Gastrocnemius medialis (tissue), 4 donors: ENCODE data around the gene FCMR. TPM values are rescaled to one million over a fixed set of nuclear protein-coding genes. Genes with fewer than 3 reads are reported as not detected.
"Not testable (repeated sequence)": the region's sequence is repeated elsewhere in the genome, so short reads cannot be mapped to it uniquely, and the experiment has no call there.

Source experiments
- ATAC-seq, 2 donors: fragments of 150-250 bp; one replicate each; pipeline ENCODE4 v1.9.1; 2016
- DNase-seq, 2 donors: peaks; one replicate each; pipeline ENCODE4 v3.0.0-alpha.2; 2019
- H3K27ac ChIP-seq, 4 donors: fragments of 200-600 bp; sonication (generic); 1 replicate in 1 of 4; 2 replicates in 3 of 4; pipeline ENCODE4 v1.5.1; 2016 to 2018; ENCODE audit warnings: mild to moderate bottlenecking in 2 of 4, moderate library complexity in 1 of 4
- H3K27me3 ChIP-seq, 3 donors: fragments of 200-600 bp; sonication (generic) in 2 of 3; 1 replicate in 1 of 3; 2 replicates in 2 of 3; pipeline versions ENCODE4 v1.5.1 to v1.6.0; 2016 to 2019; ENCODE audit warnings: mild to moderate bottlenecking in 1 of 3, moderate library complexity in 1 of 3
- H3K36me3 ChIP-seq, 2 donors: fragments of 200-600 bp; sonication (generic) in 1 of 2; one replicate each; pipeline ENCODE4 v1.5.1; 2017 to 2018
- H3K4me1 ChIP-seq, 2 donors: fragments of 200-600 bp; sonication (generic) in 1 of 2; one replicate each; pipeline ENCODE4 v1.5.1; 2016 to 2017; ENCODE audit warnings: mild to moderate bottlenecking in 2 of 2
- H3K4me3 ChIP-seq, 4 donors: fragments of 200-600 bp; sonication (generic) in 3 of 4; 1 replicate in 1 of 4; 2 replicates in 3 of 4; pipeline ENCODE4 v1.5.1; 2016 to 2019; ENCODE audit warnings: mild to moderate bottlenecking in 2 of 4
- H3K9me3 ChIP-seq, 3 donors: fragments of 200-600 bp; sonication (generic) in 2 of 3; 1 replicate in 1 of 3; 2 replicates in 2 of 3; pipeline ENCODE4 v1.5.1; 2016 to 2019
- CTCF ChIP-seq, 5 experiments: fragments of 450-650 bp in 3 of 5; fragments of 200-600 bp in 2 of 5; sonication (generic) in 2 of 5; IDR thresholded peaks in 4 of 5; conservative IDR thresholded peaks in 1 of 5; 1 replicate in 4 of 5; 2 replicates in 1 of 5; pipeline ENCODE4 v1.5.1; 2016 to 2019; ENCODE audit warnings: antibody characterized with exemption in 5 of 5, mild to moderate bottlenecking in 3 of 5, moderate library complexity in 3 of 5
- POLR2A ChIP-seq, 2 donors: fragments of 450-650 bp; IDR thresholded peaks; one replicate each; pipeline ENCODE4 v1.6.1; 2017; ENCODE audit warnings: antibody characterized with exemption in 2 of 2, mild to moderate bottlenecking in 2 of 2, moderate library complexity in 2 of 2
- in situ Hi-C, 4 donors: fragments of 200-750 bp; cut with MboI; loops; one replicate each; pipeline versions ENCODE4 v1.15.0 to v1.8.0; 2017; ENCODE audit warnings: low sequenced_read_pairs in 4 of 4
- intact Hi-C: fragments of 100-400 bp; cut with DNase I; formaldehyde crosslinking; loops from one replicate; pipeline ENCODE4 v1.15.1; 2023; ENCODE audit warnings: low total_unique reads
- total RNA-seq, 4 donors: library from RNA; depleted of rRNA; stranded (reverse); fragments of >200 nt; gene quantifications; one replicate each; pipeline versions ENCODE4 v1.1.0 to v1.2.3, GENCODE V29; 2016

FCMR gene
- total RNA-seq, 4 donors from 2014 or later: 2.1 to 10.2 (median 4.7) TPM

GRCh38 chr1:206855859-206856258, 65.9 kb downstream of the FCMR start:
- ATAC-seq: no peak
- in situ Hi-C loops: no loop called here

GRCh38 chr1:206854401-206855129, 67.2 kb downstream of the FCMR start:
- intact Hi-C loops (no loop called here), in situ Hi-C loops (no loop called here)
- DNase-seq (no peak), ATAC-seq (no peak)
- H3K36me3 ChIP-seq: no peaks in the 10 kb centered on the region
- no peaks in the 10 kb centered on the region for H3K27me3 ChIP-seq
- TF ChIP-seq POLR2A (IDR thresholded peaks at IDR 0.05) (no peak), CTCF (IDR thresholded peaks at IDR 0.05 in 4 of 5, conservative IDR thresholded peaks at IDR 0.05 in 1 of 5) (no peak)
- H3K27ac ChIP-seq: no peak overlapping the region
- H3K4me3 ChIP-seq: no peak overlapping the region
- no peaks in the 10 kb centered on the region for H3K4me1 ChIP-seq
- H3K9me3 ChIP-seq: no peaks in the 10 kb centered on the region

More at GRCh38 chr1:206855859-206856258, 65.9 kb downstream of the FCMR start:
- Histone ChIP-seq H3K36me3 (no peaks in the 10 kb centered on the region), H3K27me3 (no peaks in the 10 kb centered on the region), H3K9me3 (no peaks in the 10 kb centered on the region), H3K27ac (no peak overlapping the region), H3K4me1 (no peaks in the 10 kb centered on the region), H3K4me3 (no peak overlapping the region)
- intact Hi-C loops: no loop called here
- no peak for DNase-seq
- TF ChIP-seq POLR2A (IDR thresholded peaks at IDR 0.05) (no peak), CTCF (IDR thresholded peaks at IDR 0.05 in 4 of 5, conservative IDR thresholded peaks at IDR 0.05 in 1 of 5) (no peak)

GRCh38 chr1:206853696-206854095, 68.0 kb downstream of the FCMR start:
- ATAC-seq, in situ Hi-C loops, H3K27me3 ChIP-seq, H3K4me1 ChIP-seq, H3K27ac ChIP-seq, DNase-seq, H3K4me3 ChIP-seq, intact Hi-C loops, H3K9me3 ChIP-seq, H3K36me3 ChIP-seq: not testable (repeated sequence)

Other genes with a start within 250 kb of the FCMR start
- gene MAPKAPK2, start 237.0 kb downstream of the FCMR start, total RNA-seq: 100 to 1,000 TPM; 115 to 207 (median 140) TPM
- gene IL19, start 151.2 kb downstream of the FCMR start, total RNA-seq: not detected
- under 1 TPM; 0.26 to 0.61 (median 0.34) TPM for gene IL10, start 149.4 kb downstream of the FCMR start, total RNA-seq
- gene IL20, start 56.3 kb downstream of the FCMR start, total RNA-seq: not detected
- gene IL24, start 24.5 kb downstream of the FCMR start, total RNA-seq: not detected
- gene PIGR, start 24.5 kb upstream of the FCMR start, total RNA-seq: 10 to 100 TPM in 1 of 4 donors, under 1 TPM in 2, not detected in 1; 0.10 to 28.4 (median 0.11) TPM
- not detected for gene FCAMR, start 48.5 kb upstream of the FCMR start, total RNA-seq
- 1 to 10 TPM in 1 of 4 donors, under 1 TPM in 3; 0.46 to 1.1 (median 0.65) TPM for gene C1orf116, start 110.8 kb upstream of the FCMR start, total RNA-seq
- 1 to 10 TPM; 3.0 to 6.7 (median 6.2) TPM for gene YOD1, start 129.3 kb upstream of the FCMR start, total RNA-seq
- gene PFKFB2, start 131.3 kb upstream of the FCMR start, total RNA-seq: 10 to 100 TPM; 35.5 to 40.3 (median 37.6) TPM
- under 1 TPM in 2 of 4 donors, not detected in 2; 0.46 to 0.62 TPM for gene C4BPB, start 166.9 kb upstream of the FCMR start, total RNA-seq
- 1 to 10 TPM in 1 of 4 donors, under 1 TPM in 1, not detected in 2; 0.81 to 2.8 TPM for gene C4BPA, start 182.3 kb upstream of the FCMR start, total RNA-seq